HEK293T (cell line): ENCODE measurements around the gene PACRG.

ENCODE experiments used
- SP1 ChIP-seq: fragments of 450-650 bp; IDR thresholded peaks from 2 replicates; pipeline ENCODE4 v1.6.1; 2017
- SUZ12 ChIP-seq: fragments of 450-650 bp; IDR thresholded peaks from 2 replicates; pipeline ENCODE4 v1.6.1; 2016; ENCODE audit warnings: mild to moderate bottlenecking
- TARDBP ChIP-seq: fragments of 450-650 bp; IDR thresholded peaks from 2 replicates; pipeline ENCODE4 v1.6.1; 2016

DNA sequence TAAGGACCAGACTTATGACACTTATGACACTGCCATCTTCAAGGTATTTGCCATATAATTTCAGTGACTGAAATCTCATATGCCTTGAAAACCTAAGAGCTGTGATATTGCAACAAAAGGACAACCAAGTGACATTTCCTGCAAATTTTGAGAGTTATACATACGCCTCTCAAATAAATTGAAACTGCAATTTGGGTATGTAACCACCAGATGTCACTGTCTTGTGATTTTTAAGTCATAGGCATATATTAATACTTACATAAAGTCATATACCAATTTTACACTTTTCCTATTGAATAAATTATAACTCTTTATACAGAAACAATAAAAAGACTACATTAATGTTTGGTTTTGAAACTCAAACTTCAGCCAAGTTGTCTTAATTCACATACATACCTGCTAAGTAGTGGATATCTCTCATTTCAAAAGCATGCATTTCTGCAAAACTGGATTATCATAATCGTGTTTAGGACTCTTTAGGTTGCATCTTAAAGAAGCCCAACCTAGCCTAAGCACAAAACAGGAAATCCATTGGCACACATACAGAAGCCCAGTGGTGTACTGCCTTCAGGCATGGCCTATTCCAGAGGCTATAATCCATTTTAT lies 180.2 kb downstream of the PACRG start:
- TF ChIP-seq TARDBP (no peak), SUZ12 (no peak), SP1 (no peak)
